ENCODE measurements around the gene FAM163B.

DNA sequence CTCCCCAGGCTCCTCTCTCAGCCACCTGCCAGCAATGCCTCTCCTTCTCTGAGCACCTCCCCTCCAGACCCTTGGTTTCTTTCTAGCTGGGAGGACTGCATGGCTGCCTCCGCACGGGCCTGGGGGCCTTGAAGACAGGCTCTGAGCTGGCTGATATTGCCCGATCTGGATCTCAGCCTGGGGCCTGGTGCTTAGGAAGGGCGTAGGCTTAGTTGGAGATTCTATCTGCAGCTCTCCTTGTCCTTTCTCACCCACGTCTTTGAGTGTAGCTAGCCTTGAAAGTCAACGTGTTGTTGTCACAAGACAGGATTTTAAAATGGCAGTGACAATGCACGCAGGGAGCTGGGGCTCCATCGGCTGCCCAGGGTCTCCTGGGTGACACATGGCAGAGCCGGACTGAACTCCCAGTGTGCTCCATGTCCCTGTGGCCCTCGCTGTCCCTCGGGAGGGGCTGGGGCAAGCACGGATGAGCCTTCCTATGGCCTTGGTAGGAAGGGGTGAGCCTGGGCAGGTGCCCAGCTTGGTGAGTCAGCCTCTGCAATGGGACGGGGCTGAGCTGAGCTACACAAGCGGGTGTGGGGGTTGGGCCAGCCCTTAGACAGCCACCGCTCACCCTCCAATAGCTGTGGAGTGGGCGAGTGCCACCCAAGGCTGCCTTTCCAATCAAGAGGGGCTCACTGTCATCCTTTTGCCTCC, 65.3 kb downstream of the FAM163B start:
- TF ChIP-seq POLR2A (IDR thresholded peaks at IDR 0.05; ENCODE audit: low read depth) = no peak
- TF ChIP-seq, protein P1, sequence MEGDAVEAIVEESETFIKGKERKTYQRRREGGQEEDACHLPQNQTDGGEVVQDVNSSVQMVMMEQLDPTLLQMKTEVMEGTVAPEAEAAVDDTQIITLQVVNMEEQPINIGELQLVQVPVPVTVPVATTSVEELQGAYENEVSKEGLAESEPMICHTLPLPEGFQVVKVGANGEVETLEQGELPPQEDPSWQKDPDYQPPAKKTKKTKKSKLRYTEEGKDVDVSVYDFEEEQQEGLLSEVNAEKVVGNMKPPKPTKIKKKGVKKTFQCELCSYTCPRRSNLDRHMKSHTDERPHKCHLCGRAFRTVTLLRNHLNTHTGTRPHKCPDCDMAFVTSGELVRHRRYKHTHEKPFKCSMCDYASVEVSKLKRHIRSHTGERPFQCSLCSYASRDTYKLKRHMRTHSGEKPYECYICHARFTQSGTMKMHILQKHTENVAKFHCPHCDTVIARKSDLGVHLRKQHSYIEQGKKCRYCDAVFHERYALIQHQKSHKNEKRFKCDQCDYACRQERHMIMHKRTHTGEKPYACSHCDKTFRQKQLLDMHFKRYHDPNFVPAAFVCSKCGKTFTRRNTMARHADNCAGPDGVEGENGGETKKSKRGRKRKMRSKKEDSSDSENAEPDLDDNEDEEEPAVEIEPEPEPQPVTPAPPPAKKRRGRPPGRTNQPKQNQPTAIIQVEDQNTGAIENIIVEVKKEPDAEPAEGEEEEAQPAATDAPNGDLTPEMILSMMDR (IDR thresholded peaks at IDR 0.05) = no peak
